B cell (primary cell): ENCODE measurements around the gene DNHD1. TPM values are rescaled to one million over a fixed set of nuclear protein-coding genes. Genes with fewer than 3 reads are reported as not detected.

Experiments used
- ATAC-seq: fragments of 200-7000 bp; cut with Tn5 transposase; one replicate; pipeline ENCODE4 v1.10.0; 2021; ENCODE audit warnings: low read depth, mild to moderate bottlenecking, moderate number of reproducible peaks, moderate library complexity
- CTCF ChIA-PET: fragments of 350-600 bp; sonication (Branson Sonifier 250); formaldehyde crosslinking; loops from one replicate; lab custom pipeline; 2021; ENCODE audit warnings: antibody characterized with exemption, inconsistent platforms; lab: Charles Lee
- POLR2A ChIA-PET: fragments of 350-600 bp; sonication (Branson Sonifier 250); formaldehyde crosslinking; loops from one replicate; lab custom pipeline; 2021; ENCODE audit warnings: antibody characterized with exemption; lab: Charles Lee
- DNase-seq: peaks from one replicate; pipeline ENCODE4 v3.0.0; 2013
- H2AFZ ChIP-seq: 2 replicates; pipeline ENCODE4 v1.6.1; 2012; ENCODE audit warnings: mild to moderate bottlenecking, low read depth, low read length; ENCODE audit not compliant: insufficient read depth, poor library complexity, severe bottlenecking
- H3K27ac ChIP-seq, 2 donors: 1 replicate in 1 of 2; 2 replicates in 1 of 2; pipeline ENCODE4 v1.5.1; 2012 to 2013; ENCODE audit warnings: low read length in 2 of 2, mild to moderate bottlenecking in 2 of 2, moderate library complexity in 1 of 2
- H3K27me3 ChIP-seq, 4 experiments: fragments of 200-600 bp in 1 of 4; sonication (generic) in 1 of 4; replicated peaks in 1 of 4; 1 replicate in 2 of 4; 2 replicates in 2 of 4; pipeline versions ENCODE4 v1.6.1 to v1.7.0; 2013 to 2016; ENCODE audit warnings: low read length in 3 of 4, mild to moderate bottlenecking in 2 of 4, mixed read lengths in 1 of 4, moderate library complexity in 1 of 4; ENCODE audit not compliant: insufficient read depth in 4 of 4, control insufficient read depth in 3 of 4; ENCODE audit errors: control extremely low read depth in 1 of 4
- H3K36me3 ChIP-seq, 2 experiments: replicated peaks in 1 of 2; 1 replicate in 1 of 2; 2 replicates in 1 of 2; pipeline versions ENCODE4 v1.6.1 to v1.7.1; 2013; ENCODE audit warnings: low read length in 1 of 2; ENCODE audit not compliant: insufficient read depth in 2 of 2, control insufficient read depth in 1 of 2; ENCODE audit errors: control extremely low read depth in 1 of 2, extremely low read depth in 1 of 2
- H3K4me1 ChIP-seq, 2 donors: fragments of 200-600 bp in 1 of 2; sonication (generic) in 1 of 2; 1 replicate in 1 of 2; 2 replicates in 1 of 2; pipeline versions ENCODE4 v1.5.1 to v1.6.1; 2013 to 2017; ENCODE audit warnings: low read length in 2 of 2; ENCODE audit not compliant: control insufficient read depth in 2 of 2, insufficient read depth in 2 of 2
- H3K4me2 ChIP-seq: replicated peaks from 2 replicates; pipeline ENCODE3; 2012; ENCODE audit warnings: mild to moderate bottlenecking, low read depth, low read length; ENCODE audit not compliant: poor library complexity, severe bottlenecking
- H3K4me3 ChIP-seq, 5 experiments: fragments of 200-600 bp in 1 of 5; sonication (generic) in 1 of 5; 1 replicate in 3 of 5; 2 replicates in 2 of 5; pipeline versions ENCODE4 v1.5.1 to v1.7.0; 2011 to 2016; ENCODE audit warnings: low read length in 4 of 5, mild to moderate bottlenecking in 4 of 5, low read depth in 2 of 5, control low read depth in 1 of 5, moderate library complexity in 1 of 5; ENCODE audit not compliant: insufficient read depth in 1 of 5; ENCODE audit errors: control extremely low read depth in 1 of 5, extremely low read depth in 1 of 5
- H3K79me2 ChIP-seq: fragments of 200-600 bp; sonication (generic); one replicate; pipeline ENCODE4 v1.6.0; 2016; ENCODE audit warnings: low read length; ENCODE audit not compliant: control insufficient read depth, insufficient read depth
- H3K9ac ChIP-seq: fragments of 200-600 bp; sonication (generic); 2 replicates; pipeline ENCODE4 v1.6.1; 2017; ENCODE audit warnings: mild to moderate bottlenecking, low read length, moderate library complexity
- H3K9me3 ChIP-seq, 3 donors: one replicate each; pipeline versions ENCODE4 v1.6.1 to v1.7.1; 2013; ENCODE audit warnings: low read length in 2 of 3; ENCODE audit not compliant: control insufficient read depth in 2 of 3, insufficient read depth in 1 of 3; ENCODE audit errors: control extremely low read depth in 1 of 3
- H4K20me1 ChIP-seq: 2 replicates; pipeline ENCODE4 v1.6.0; 2012; ENCODE audit warnings: mild to moderate bottlenecking, low read length; ENCODE audit not compliant: insufficient read depth, control insufficient read depth, poor library complexity, severe bottlenecking
- H3K27ac Mint-ChIP-seq: one replicate; pipeline ENCODE4 v1.8.0; 2021; ENCODE audit warnings: mixed read lengths
- H3K27me3 Mint-ChIP-seq: one replicate; pipeline ENCODE4 v1.8.0; 2021; ENCODE audit warnings: mixed read lengths
- H3K4me1 Mint-ChIP-seq: one replicate; pipeline ENCODE4 v1.8.0; 2021; ENCODE audit warnings: mixed read lengths
- H3K4me3 Mint-ChIP-seq: one replicate; pipeline ENCODE4 v1.8.0; 2021; ENCODE audit warnings: mixed read lengths
- H3K9me3 Mint-ChIP-seq: one replicate; pipeline ENCODE4 v1.8.0; 2022; ENCODE audit warnings: mixed read lengths; ENCODE audit not compliant: insufficient read depth
- EZH2 ChIP-seq: IDR thresholded peaks from 2 replicates; pipeline ENCODE4 v1.6.1; 2012; ENCODE audit warnings: borderline replicate concordance, low read depth, mild to moderate bottlenecking, moderate library complexity, low read length; ENCODE audit not compliant: insufficient read depth, poor library complexity, severe bottlenecking
- WGBS: methylation state at CpG from one replicate; pipeline ENCODE4 v1.1.5; 2013; ENCODE audit warnings: missing lambda C conversion rate; ENCODE audit not compliant: insufficient coverage; 5-methylcytosine and 5-hydroxymethylcytosine counted together
- intact Hi-C: fragments of 100-400 bp; cut with micrococcal nuclease; formaldehyde crosslinking; loops from one replicate; pipeline ENCODE4 v1.10.0; 2022
- polyA plus RNA-seq: library from polyadenylated mRNA; depleted of rRNA; stranded (reverse); fragments of >200 nt; gene quantifications from 2 replicates; pipeline ENCODE4 v1.2.3, GENCODE V29; 2012
- total RNA-seq, 2 donors: library from RNA; stranded (reverse); fragments of 120-200 nt in 1 of 2; gene quantifications; 1 replicate in 1 of 2; 2 replicates in 1 of 2; pipeline versions ENCODE4 v1.2.3 to v1.2.4, GENCODE V29; 2013 to 2022
- TF ChIP-seq, protein P1 (sequence below): fragments of 200-600 bp; IDR thresholded peaks from one replicate; pipeline ENCODE4 v1.8.0; 2022; ENCODE audit warnings: antibody characterized with exemption, mild to moderate bottlenecking

DNHD1 gene
- total and polyA plus RNA-seq, 2 donors (not counting 1 experiment from before 2014, with no cell fraction given), result 53.9 to 58.2 TPM

DNA sequence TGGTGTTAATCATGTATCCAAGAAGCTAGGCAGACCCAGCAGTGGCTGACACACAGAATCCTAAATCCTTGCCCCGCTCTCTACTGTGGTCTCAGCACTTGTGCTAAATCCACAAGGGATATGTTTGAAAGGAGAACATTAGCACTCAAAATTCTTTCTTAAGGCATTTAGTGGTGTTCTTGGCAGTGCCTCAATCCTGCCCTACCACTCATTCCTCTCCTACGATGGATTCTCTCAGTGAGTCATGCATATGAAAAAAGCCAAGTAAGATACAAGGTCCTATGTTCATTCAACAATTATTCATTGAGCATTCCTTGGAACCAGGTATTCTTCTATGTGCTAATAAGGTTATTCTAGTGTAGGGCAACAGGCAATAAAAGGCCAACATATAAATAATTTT lies 75.1 kb downstream of the DNHD1 start:
- Histone ChIP-seq H2AFZ (no peak overlapping the region), H3K4me1 (no peaks in the 10 kb centered on the region), H3K4me3 (no peak overlapping the region), H3K9ac (no peak overlapping the region), H3K27me3 (no peaks in the 10 kb centered on the region), H3K27ac (no peak overlapping the region), H3K9me3 (no peaks in the 10 kb centered on the region), H3K79me2 (no peaks in the 10 kb centered on the region), H3K4me2 (no peak overlapping the region), H4K20me1 (no peaks in the 10 kb centered on the region), H3K36me3 (no peaks in the 10 kb centered on the region)
- Mint-ChIP-seq H3K4me1 (no peaks in the 10 kb centered on the region), H3K9me3 (no peaks in the 10 kb centered on the region), H3K4me3 (no peak overlapping the region), H3K27me3 (no peaks in the 10 kb centered on the region), H3K27ac (no peak overlapping the region)
- no peak for TF ChIP-seq EZH2
- TF ChIP-seq, protein P1, sequence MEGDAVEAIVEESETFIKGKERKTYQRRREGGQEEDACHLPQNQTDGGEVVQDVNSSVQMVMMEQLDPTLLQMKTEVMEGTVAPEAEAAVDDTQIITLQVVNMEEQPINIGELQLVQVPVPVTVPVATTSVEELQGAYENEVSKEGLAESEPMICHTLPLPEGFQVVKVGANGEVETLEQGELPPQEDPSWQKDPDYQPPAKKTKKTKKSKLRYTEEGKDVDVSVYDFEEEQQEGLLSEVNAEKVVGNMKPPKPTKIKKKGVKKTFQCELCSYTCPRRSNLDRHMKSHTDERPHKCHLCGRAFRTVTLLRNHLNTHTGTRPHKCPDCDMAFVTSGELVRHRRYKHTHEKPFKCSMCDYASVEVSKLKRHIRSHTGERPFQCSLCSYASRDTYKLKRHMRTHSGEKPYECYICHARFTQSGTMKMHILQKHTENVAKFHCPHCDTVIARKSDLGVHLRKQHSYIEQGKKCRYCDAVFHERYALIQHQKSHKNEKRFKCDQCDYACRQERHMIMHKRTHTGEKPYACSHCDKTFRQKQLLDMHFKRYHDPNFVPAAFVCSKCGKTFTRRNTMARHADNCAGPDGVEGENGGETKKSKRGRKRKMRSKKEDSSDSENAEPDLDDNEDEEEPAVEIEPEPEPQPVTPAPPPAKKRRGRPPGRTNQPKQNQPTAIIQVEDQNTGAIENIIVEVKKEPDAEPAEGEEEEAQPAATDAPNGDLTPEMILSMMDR, result no peak
- intact Hi-C loops, result no loop called here
- ATAC-seq (no peak), DNase-seq (no peak)
- 100% methylated on average over 1 of the region's 2 CpGs for WGBS
- ChIA-PET POLR2A (no interaction called here), CTCF (interaction anchor here (1.2 kb wide), 1 partner anchor 13 kb away, joined by 3 read pairs; no protein-coding TSS in a partner anchor)

- intact Hi-C loops, result no loop called here
- no peak overlapping the region for H3K4me3 Mint-ChIP-seq
- Histone ChIP-seq H3K4me2 (no peak overlapping the region), H3K9me3 (no peaks in the 10 kb centered on the region), H3K27me3 (no peaks in the 10 kb centered on the region), H3K4me1 (no peaks in the 10 kb centered on the region), H3K27ac (no peak overlapping the region), H4K20me1 (no peaks in the 10 kb centered on the region), H2AFZ (no peak overlapping the region), H3K79me2 (peaks cover 1% of the 10 kb centered on the region), H3K9ac (no peak overlapping the region), H3K36me3 (peaks cover 0 to 1% of the 10 kb centered on the region in 2 experiments), H3K4me3 (no peak overlapping the region)
- no peaks in the 10 kb centered on the region for H3K4me1 Mint-ChIP-seq
- ATAC-seq, result no peak
- no peaks in the 10 kb centered on the region for H3K9me3 Mint-ChIP-seq
- no peak for TF ChIP-seq EZH2
- TF ChIP-seq, protein P1, result no peak
- ChIA-PET CTCF (no interaction called here), POLR2A (no interaction called here)
- 100% methylated on average over 3 of the region's 6 CpGs for WGBS
- no peaks in the 10 kb centered on the region for H3K27me3 Mint-ChIP-seq
- no peak for DNase-seq
- no peak overlapping the region for H3K27ac Mint-ChIP-seq
Measured at GRCh38 chr11:6574816-6575715, 78.0 kb downstream of the DNHD1 start.
